Fibroblast of the aortic adventitia (primary cell): ENCODE results near the gene GSG1L. TPM values are rescaled to one million over a fixed set of nuclear protein-coding genes. Genes with fewer than 3 reads are reported as not detected.
A peak's percentile ranks its signal among the peaks of the same experiment; 100 is the strongest.

Experiments
- DNase-seq: peaks from one replicate; pipeline ENCODE4 v3.0.0-alpha.2; 2010; ENCODE audit warnings: low read depth
- H3K4me3 ChIP-seq: 2 replicates; pipeline ENCODE4 v1.5.1; 2011; ENCODE audit warnings: low read depth, mild to moderate bottlenecking, control low read depth, low read length, moderate library complexity
- CTCF ChIP-seq: IDR thresholded peaks from 2 replicates; pipeline ENCODE4 v1.5.1; 2011; ENCODE audit warnings: mild to moderate bottlenecking, low read length, control low read depth, inconsistent platforms; ENCODE audit not compliant: insufficient read depth
- total RNA-seq: library from RNA; depleted of rRNA; stranded (reverse); fragments of >200 nt; gene quantifications from 2 replicates; pipeline ENCODE4 v1.2.3, GENCODE V29; 2012; ENCODE audit warnings: low replicate concordance

The GSG1L gene
- total RNA-seq = not detected in 2 replicates

- no peak for DNase-seq
- TF ChIP-seq CTCF = no peak
- H3K4me3 ChIP-seq = peak within 1 kb of the TSS; percentile 17
Measured at GRCh38 chr16:28063591-28064061, at the start of gene GSG1L. TSS of gene GSG1L (minus strand) at chr16:28063714. CDS start at chr16:28063424, 290 bp downstream.

- no peak overlapping the region for H3K4me3 ChIP-seq
- no peak for DNase-seq
- TF ChIP-seq CTCF = no peak
Measured at GRCh38 chr16:28112908-28113307, 49.4 kb upstream of the GSG1L start.

GRCh38 chr16:28110977-28111376 is 47.5 kb upstream of the GSG1L start:
- H3K4me3 ChIP-seq = no peak overlapping the region
- no peak for DNase-seq
- no peak for TF ChIP-seq CTCF

- H3K4me3 ChIP-seq = no peak overlapping the region
- TF ChIP-seq CTCF = no peak
- peak; percentile 18 for DNase-seq
Measured at GRCh38 chr16:28110479-28110878, 47.0 kb upstream of the GSG1L start.

GRCh38 chr16:28110074-28110473 is 46.6 kb upstream of the GSG1L start:
- H3K4me3 ChIP-seq = no peak overlapping the region
- no peak for TF ChIP-seq CTCF
- peak; percentile 49 for DNase-seq

- DNase-seq = no peak
- no peak overlapping the region for H3K4me3 ChIP-seq
- TF ChIP-seq CTCF = no peak
Measured at GRCh38 chr16:28108590-28109247, 45.2 kb upstream of the GSG1L start.

GRCh38 chr16:28107232-28107631 is 43.7 kb upstream of the GSG1L start:
- H3K4me3 ChIP-seq = no peak overlapping the region
- DNase-seq = no peak
- TF ChIP-seq CTCF = no peak
